ENCODE results near the gene FBXL4. TPM values are rescaled to one million over a fixed set of nuclear protein-coding genes. Genes with fewer than 3 reads are reported as not detected.
A peak's percentile ranks its signal among the peaks of the same experiment; 100 is the strongest.

Gene FBXL4
- total and polyA plus RNA-seq, 7 donors, result 3.4 to 15.5 (median 11.5) TPM

DNA sequence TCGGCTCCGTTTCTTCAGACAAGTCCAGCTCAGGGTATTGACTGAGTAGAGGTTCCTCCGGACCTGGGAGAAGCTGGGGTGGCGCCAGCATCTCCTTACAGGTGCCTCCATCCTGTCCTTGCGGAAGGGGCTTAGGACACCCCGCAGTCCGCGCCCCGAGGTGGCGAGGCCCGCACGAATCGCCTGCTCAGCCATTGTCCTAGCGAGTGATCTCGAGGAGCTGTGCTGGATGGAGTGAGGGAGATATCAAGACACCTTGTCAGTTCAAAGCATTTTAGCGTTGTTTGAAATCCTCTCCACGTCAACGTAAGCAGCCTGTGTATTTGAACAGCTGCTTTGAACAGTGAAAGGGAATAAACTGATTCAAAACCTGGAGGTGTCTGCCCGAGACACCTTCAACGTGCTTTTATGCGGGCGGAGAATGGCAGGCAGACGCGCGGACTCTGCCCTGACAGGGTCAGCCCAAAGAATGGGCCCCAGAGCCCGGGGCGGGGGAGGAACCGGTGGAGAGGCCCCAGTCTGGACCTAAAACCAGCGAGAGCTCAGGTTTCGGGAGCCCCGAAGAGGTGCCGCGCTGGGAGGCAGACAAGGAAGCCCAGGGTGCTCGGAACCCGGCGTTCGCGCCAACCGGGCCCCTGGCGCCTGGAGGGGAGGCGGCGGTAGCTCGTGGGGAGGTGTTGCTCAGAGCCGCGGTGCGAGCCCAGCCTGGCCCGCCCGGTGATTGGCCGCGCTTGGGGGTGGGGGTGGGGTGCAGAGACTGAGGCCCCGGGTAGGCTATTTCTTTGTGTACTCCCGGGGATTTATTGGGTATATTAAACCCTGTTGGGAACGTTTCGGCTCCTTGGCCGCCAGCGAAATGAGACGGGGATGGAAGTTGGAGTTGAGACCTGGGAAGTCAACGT is 116.4 kb downstream of the FBXL4 start:
- Histone ChIP-seq H3K36me3 (ENCODE audit: insufficient read depth in 1 of 2, low read depth in 1 of 2) (no peaks in the 10 kb centered on the region), H3K9me3 (no peaks in the 10 kb centered on the region), H3K27me3 (ENCODE audit: insufficient read depth in 3 of 3, low read length in 2 of 3) (peaks cover 0 to 96% (median 54%) of the 10 kb centered on the region in 3 donors), H3K27ac (no peak overlapping the region), H3K4me3 (peak overlapping the region; percentile 31), H3K4me1 (peaks cover 25% of the 10 kb centered on the region)
- intact Hi-C loops (cut with DNase I), result no loop called here
- DNase-seq (no peak), ATAC-seq (no peak)
- 3 to 6% (median 4%) methylated on average over 56 to 58 of the region's 58 CpGs for WGBS, 3 donors
- TF ChIP-seq, protein P1, sequence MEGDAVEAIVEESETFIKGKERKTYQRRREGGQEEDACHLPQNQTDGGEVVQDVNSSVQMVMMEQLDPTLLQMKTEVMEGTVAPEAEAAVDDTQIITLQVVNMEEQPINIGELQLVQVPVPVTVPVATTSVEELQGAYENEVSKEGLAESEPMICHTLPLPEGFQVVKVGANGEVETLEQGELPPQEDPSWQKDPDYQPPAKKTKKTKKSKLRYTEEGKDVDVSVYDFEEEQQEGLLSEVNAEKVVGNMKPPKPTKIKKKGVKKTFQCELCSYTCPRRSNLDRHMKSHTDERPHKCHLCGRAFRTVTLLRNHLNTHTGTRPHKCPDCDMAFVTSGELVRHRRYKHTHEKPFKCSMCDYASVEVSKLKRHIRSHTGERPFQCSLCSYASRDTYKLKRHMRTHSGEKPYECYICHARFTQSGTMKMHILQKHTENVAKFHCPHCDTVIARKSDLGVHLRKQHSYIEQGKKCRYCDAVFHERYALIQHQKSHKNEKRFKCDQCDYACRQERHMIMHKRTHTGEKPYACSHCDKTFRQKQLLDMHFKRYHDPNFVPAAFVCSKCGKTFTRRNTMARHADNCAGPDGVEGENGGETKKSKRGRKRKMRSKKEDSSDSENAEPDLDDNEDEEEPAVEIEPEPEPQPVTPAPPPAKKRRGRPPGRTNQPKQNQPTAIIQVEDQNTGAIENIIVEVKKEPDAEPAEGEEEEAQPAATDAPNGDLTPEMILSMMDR (IDR thresholded peaks at IDR 0.05), result no peak

DNA sequence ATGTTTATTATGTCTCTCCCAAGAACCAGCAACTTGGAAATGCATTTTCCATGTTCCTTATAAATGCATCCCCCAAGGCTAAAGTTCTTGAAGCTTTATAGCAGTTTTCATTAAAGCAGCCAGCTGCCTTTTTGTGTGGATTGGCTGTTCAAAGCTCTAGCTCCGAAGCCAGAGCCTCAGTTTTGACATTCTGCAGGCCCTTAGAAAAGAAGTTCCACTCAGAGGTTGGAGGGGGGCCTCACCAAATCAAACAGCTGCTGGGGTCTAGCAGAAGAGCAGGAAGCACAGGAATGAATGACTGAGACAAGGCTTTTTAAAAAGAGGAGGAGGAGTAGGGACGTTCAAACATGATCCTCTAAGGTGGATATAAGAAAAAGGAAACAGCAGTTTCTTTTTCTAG is 117.6 kb downstream of the FBXL4 start:
- H3K4me3 ChIP-seq, result no peak overlapping the region
- DNase-seq, result no peak
- H3K36me3 ChIP-seq (ENCODE audit: insufficient read depth in 1 of 2, low read depth in 1 of 2), result no peaks in the 10 kb centered on the region
- H3K9me3 ChIP-seq, result no peaks in the 10 kb centered on the region
- TF ChIP-seq, protein P1 (IDR thresholded peaks at IDR 0.05), result no peak
- intact Hi-C loops (cut with DNase I), result no loop called here
- WGBS, 3 donors, result 28 to 35% (median 32%) methylated on average over 2 of the region's 2 CpGs
- ATAC-seq, result no peak
- peaks cover 21% of the 10 kb centered on the region for H3K4me1 ChIP-seq
- H3K27ac ChIP-seq, result no peak overlapping the region
- H3K27me3 ChIP-seq (ENCODE audit: insufficient read depth in 3 of 3, low read length in 2 of 3), result peaks cover 0 to 96% (median 48%) of the 10 kb centered on the region in 3 donors

DNA sequence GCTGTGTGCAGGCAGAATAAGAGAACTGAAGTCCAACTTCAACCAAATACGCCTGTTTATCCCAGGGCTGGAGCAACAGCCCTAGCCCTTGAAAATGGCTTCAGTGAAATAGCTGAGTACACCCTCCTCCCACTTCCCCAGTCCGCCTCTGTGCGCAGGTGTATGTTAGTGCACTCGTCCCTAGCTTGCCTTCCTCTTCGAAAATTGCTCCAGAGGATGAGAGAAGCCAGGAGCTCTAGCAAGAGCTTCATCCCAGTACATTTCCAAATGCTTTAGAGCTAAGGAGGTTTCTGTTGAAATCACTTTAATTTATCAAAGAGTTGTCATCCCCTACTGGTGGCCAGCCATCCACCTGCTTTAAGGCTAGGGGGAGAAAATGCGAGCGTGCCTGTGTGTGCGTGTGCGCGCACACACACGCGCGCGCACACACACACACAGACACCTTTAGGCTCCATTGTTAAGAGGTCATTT is 118.8 kb downstream of the FBXL4 start:
- Histone ChIP-seq H3K9me3 (no peaks in the 10 kb centered on the region), H3K4me1 (peaks cover 26% of the 10 kb centered on the region), H3K27me3 (ENCODE audit: insufficient read depth in 3 of 3, low read length in 2 of 3) (peaks cover 0 to 98% (median 56%) of the 10 kb centered on the region in 3 donors), H3K27ac (no peak overlapping the region), H3K4me3 (no peak overlapping the region), H3K36me3 (ENCODE audit: insufficient read depth in 1 of 2, low read depth in 1 of 2) (no peaks in the 10 kb centered on the region)
- WGBS, 3 donors, result 14 to 17% (median 17%) methylated on average over 14 of the region's 14 CpGs
- ATAC-seq (no peak), DNase-seq (no peak)
- intact Hi-C loops (cut with DNase I), result no loop called here
- TF ChIP-seq, protein P1 (IDR thresholded peaks at IDR 0.05), result no peak

DNA sequence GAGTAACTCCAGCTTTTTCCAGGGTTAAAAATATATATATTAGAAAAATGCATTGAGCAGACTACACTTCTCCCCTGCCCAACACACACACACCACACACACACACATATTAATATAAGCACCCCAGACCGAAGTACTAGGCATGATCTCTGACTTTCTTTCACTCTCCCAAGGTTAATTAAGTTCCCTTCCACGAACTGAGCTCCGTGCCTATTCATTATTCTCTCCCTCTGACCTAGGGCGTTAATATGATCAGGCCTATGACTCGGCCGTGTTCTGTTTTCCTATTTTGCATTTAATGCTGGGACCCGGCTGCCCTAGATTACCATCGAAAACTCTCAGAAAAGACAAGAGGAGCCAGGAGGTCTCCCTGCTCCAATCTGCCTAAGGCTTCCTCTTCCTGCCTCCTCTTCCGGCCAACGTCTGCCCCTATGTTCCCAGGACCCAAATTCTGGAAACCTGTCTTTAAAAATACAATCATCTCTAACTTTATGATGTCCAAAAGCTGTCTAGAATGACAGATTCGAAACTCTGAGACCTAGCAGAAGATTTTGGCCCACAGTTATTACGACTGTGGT is 119.4 kb downstream of the FBXL4 start:
- no peak overlapping the region for H3K4me3 ChIP-seq
- peaks cover 0 to 98% (median 53%) of the 10 kb centered on the region in 3 donors for H3K27me3 ChIP-seq (ENCODE audit: insufficient read depth in 3 of 3, low read length in 2 of 3)
- no peaks in the 10 kb centered on the region for H3K36me3 ChIP-seq (ENCODE audit: insufficient read depth in 1 of 2, low read depth in 1 of 2)
- DNase-seq, result no peak
- no peak for ATAC-seq
- H3K9me3 ChIP-seq, result no peaks in the 10 kb centered on the region
- intact Hi-C loops (cut with DNase I), result no loop called here
- TF ChIP-seq, protein P1 (IDR thresholded peaks at IDR 0.05), result no peak
- WGBS, 3 donors, result 10 to 15% (median 14%) methylated on average over 12 of the region's 12 CpGs
- no peak overlapping the region for H3K27ac ChIP-seq
- H3K4me1 ChIP-seq, result peaks cover 26% of the 10 kb centered on the region

Measured in psoas muscle (tissue), 8 donors.